IPS DF 19.7 (cell line): ENCODE data around the gene SLC22A13.
"Not testable (repeated sequence)": the region's sequence is repeated elsewhere in the genome, so short reads cannot be mapped to it uniquely, and the experiment has no call there.

Experiments used
- DNase-seq: peaks from one replicate; pipeline ENCODE4 v3.0.0-alpha.2; 2013; ENCODE audit warnings: low read depth, low spot score

SLC22A13 gene

GRCh38 chr3:38264779-38265178 is 833 bp upstream of the SLC22A13 start:
- DNase-seq: no peak

- DNase-seq: no peak
These were observed 1.2 kb downstream of the SLC22A13 start for GRCh38 chr3:38266810-38267209.

GRCh38 chr3:38267662-38268061 is 2.0 kb downstream of the SLC22A13 start:
- DNase-seq: no peak

- no peak for DNase-seq
These were observed 2.5 kb downstream of the SLC22A13 start for GRCh38 chr3:38268087-38268486.

GRCh38 chr3:38268522-38268921 is 2.9 kb downstream of the SLC22A13 start:
- DNase-seq: no peak

- no peak for DNase-seq
These were observed 5.0 kb downstream of the SLC22A13 start for GRCh38 chr3:38270606-38271005.

- DNase-seq: no peak
These were observed 5.9 kb downstream of the SLC22A13 start for GRCh38 chr3:38271553-38271952.

DNA sequence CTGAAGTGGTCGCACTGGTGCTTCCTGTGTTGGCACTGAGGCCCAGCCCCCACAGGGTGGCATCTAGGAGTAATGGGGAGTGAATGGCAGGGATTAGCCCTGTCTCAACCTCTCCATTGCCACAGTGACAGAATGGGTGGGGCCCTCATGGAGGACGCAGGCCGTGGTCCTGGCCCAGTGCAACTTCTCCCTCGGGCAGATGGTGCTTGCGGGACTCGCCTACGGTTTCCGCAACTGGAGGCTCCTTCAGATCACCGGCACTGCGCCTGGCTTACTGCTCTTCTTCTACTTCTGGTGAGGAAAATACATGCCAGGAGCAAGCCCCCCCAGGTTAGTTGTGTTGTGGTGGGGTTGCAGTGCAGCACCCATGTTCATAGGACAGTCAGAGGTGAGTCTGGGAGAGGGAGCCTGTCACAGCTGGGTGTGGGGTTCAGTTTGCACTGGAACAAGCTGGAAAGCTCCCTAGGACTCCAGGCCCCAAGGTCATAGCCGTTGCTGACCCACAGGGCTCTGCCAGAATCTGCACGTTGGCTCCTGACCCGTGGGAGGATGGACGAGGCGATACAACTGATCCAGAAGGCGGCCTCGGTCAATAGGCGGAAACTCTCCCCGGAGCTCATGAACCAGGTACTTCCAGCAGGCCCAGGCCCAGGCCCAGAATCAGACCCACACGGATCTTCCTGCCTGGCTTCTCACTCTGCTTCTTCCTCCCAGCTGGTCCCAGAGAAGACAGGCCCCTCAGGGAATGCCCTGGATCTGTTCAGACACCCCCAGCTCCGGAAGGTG is 9.4 kb downstream of the SLC22A13 start:
- no peak for DNase-seq

DNA sequence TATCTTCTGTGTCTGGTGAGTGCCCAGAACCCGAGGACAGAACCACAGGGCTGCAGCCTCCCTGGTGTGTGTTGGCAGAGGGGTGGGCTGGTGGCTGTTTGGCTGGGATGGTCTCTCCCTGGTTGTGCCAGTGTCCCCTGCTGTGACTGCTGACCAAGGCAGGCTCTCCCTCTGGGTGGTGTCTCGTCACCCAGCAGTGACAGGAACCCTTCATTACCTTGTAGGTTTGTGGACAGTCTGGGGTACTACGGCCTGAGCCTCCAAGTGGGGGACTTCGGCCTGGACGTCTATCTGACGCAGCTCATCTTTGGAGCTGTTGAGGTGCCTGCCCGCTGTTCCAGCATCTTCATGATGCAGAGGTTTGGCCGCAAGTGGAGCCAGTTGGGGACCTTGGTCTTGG is 10.0 kb downstream of the SLC22A13 start:
- no peak for DNase-seq

DNA sequence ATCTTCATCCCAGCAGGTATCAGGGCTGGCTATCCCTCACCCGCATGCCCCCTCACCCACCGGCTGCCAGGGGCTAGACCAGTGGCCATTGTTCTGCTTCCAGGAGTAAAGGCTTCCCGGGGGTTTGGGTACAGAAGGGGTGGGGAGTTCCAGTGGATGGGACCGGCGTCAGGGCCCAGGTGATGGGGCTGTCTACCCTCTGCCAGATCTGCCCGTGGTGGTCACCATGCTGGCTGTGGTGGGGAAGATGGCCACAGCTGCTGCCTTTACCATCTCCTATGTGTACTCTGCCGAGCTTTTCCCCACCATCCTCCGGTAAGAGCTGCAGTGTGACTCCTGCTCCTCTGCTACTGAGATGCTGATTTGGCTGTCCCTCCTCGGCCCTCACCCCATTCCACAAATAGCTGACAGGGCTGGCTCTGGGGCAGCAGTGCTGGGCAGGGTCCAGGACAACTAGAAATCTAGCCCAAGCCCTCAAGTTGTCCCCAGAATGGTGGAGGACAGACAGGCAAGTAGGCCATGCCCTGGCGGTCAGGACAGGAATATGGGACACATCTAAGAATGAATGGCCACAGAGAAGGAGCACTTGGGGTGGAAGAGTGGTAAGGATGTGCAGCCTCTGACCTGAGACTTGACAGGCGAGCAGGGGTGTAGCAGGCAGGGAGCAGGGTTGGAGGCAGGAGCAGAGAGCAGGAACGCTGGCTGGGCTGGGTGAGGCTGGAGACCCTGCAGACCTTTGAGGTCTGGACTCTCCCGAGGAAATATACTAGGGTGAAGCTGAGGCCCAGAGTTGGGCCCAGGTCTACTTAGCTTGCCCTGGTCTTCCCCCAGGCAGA is 10.7 kb downstream of the SLC22A13 start:
- DNase-seq: no peak

DNA sequence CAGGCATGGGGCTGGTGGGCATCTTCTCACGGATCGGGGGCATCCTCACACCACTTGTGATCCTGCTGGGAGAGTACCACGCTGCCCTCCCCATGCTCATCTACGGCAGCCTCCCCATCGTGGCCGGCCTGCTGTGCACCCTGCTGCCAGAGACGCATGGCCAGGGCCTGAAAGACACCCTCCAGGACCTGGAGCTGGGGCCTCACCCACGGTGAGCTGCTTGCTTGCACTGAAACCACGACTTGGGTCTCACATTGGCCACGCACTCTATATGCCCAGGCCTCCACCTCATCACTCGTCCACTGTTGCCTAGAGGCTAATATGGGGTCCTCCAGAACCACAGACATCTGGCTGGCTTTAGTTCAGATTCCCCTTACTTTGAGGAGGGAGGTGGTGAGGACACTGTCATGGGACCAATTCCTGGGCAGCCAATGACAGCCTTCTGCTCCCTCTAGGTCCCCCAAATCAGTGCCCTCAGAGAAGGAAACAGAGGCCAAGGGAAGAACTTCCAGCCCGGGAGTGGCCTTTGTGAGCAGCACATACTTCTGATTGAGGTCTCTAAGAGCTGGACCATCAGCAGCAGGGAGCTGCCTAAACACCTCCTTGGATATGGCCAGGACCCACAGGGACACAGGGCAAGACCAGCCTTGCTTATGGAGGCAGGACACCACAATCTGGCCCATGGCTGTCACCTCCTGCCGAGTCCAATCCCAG is 11.5 kb downstream of the SLC22A13 start:
- DNase-seq: no peak

DNA sequence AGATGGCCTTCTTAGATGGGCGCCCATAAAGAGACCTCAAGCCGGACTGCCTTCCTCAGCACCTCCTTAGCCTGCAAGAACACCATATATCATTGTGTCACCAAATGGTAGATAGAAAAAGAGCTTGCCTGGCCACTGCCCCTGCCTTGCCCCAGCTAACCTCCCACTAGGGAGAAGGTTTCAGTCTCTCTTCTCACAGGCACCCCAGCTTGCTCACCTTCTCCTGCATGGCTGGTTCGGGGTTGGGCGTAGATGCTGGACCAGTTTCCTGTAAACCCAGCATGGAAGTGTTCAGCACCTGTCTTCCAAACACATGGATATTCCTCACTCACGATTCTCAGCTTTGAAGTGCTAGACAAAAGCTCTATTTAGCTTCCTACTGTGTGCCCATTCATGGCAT is 13.2 kb downstream of the SLC22A13 start:
- DNase-seq: no peak

DNA sequence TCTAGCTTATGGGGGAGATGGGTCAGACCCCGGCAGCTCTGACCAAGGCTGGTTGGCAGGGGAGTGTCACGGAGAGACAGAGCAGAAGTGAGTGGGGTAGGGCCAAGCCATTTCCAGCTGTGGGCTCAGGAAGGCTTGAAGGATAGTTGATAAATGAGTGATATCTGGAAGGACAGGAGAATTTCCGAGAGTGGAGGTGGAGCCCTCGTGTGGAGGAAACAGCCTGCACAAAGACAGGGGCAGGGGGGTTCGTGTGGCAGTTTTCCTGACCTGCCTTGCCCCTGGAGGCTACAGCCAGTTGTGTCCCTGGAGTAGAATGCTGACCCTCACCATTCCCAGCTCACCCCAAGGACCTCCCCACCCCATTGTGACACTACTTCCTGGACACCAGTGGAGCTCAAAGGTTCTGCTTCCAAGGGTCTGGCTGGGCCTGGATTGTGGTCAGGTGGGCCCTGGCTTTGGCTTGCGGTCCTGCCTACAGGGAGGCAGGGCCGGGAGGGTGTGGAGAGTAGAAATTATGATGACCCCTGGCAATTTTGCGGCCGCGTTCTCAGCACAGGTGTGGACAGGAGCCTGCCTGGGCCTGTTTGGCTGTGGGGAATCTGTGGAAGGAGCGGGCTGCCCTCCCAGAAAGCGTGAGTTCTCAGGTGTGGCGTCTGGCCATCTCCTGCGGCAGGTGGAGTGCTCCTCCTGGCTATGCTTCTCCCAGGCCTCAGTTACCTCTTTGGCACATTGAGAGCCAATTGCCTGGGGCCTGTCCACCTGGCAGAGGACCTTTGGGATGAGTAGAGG is 16.5 kb downstream of the SLC22A13 start, which contains the start of gene SLC22A14:
TSS of gene SLC22A14 (plus strand) at position 400 of the 792 bp plus-strand sequence. CDS start 23,733 bp downstream, outside the sequence.
- no peak for DNase-seq

GRCh38 chr3:38283810-38284755 is 18.5 kb downstream of the SLC22A13 start:
- no peak for DNase-seq

DNA sequence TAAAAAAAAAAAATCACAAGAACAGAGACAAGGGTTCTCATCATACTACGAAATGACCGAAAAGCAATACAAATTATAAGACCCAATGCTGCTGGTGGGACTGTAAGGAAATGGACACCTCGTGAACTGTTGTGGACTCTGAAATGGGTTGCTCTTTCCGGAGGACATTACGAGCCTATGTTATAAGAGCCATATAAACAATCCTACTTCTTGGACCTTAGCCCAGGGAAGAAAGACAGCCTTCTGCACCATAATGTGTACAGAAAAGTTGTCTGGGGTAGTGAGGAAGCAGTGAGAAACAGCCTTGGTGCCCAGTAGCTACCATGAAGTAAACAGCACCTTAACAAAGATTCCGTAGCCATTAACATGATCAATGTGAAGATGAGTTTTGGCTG is 19.1 kb downstream of the SLC22A13 start:
- DNase-seq: no peak

GRCh38 chr3:38289286-38290217 is 23.9 kb downstream of the SLC22A13 start:
- DNase-seq: not testable (repeated sequence)

- DNase-seq: not testable (repeated sequence)
These were observed 31.4 kb downstream of the SLC22A13 start for GRCh38 chr3:38297053-38297452.

- no peak for DNase-seq
These were observed 31.9 kb downstream of the SLC22A13 start for GRCh38 chr3:38297537-38297936.
